GM19397 (cell line): ENCODE results near the gene PBRM1.

ENCODE experiments used
- ATAC-seq: cut with Tn5 transposase; IDR thresholded peaks from one replicate; pipeline ENCODE4 v1.9.1; 2021; ENCODE audit warnings: mild to moderate bottlenecking, moderate library complexity; ENCODE audit not compliant: unreplicated experiment

PBRM1 gene

DNA sequence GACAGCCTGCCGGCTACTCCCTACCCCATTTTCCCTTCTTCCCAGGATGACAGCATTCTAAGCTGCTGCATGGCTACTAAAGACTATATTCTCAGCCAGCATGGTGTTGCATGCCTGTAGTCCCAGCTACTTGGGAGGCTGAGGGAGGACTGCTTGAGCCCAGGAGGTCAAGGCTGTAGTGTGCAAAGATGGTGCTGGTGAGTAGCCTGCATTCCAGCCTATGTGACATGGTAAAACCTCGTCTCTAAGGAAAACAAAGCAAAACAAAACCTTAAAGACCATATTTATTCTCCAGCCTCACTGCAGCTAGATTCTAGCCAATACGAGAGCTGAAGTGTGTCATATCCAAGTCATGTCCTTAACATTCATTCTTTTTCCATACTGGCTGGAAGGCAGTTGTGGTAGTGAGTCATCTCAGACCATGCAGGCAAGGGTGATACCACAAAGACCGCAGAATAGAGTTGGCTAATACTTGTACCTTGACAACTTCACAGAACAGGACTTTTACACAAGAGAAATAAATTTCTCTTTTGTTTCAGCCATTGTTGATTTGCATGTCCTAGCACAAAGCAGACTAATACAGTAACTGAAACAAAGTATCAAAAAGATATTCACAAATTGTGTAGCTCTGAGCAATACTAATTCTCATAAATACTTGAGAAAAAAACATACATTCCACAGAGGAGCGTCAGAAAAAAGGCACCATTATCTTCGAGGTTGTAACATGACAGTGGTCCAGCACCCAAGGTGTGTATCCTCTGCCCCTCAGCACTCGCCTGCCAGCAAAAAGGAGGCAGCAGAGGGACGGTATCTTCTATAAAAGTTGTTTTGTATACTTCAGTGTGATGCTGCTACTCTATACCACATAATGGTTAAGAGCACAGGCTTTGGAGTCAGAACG is 14.8 kb downstream of the PBRM1 start:
- ATAC-seq, result peak; percentile 73

DNA sequence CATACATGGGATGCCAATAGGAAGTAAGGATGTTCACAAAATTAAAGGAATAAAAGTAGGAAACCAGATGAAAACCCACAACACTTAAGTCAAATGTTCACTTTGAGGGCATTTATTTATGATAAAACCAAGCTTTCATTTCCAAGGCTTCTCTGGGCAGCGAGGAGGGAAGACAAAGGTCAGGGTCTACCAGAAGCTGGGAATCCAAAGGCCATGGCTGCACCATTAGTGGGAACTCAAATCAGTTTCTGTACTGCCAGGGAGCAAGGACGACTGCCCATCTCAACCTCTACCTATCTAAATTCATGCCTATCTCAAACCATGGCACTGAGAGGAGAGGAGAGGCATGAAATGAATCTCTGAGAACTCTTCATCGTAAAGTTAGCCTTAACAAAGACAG is 22.6 kb downstream of the PBRM1 start:
- no peak for ATAC-seq

- no peak for ATAC-seq
These were observed 25.7 kb downstream of the PBRM1 start for GRCh38 chr3:52660046-52660445.

DNA sequence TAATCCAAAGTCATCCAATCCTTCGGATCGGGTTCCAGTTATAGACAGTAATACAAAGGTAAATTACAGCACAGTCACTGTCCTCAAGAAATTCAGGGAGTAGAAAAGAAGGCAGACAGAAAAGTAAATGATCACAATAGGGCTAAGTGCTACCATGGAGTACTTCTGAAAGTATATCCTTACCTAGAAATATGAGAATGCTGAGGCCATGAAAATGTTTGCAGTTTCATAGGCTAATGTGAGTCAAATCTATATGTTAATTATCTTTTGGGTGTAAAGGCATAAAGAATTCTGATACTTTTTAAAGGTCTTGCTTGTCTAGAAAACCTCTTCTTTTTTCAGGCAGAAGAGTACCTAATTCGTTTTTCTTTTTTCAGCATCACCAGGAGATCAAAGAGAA is 29.8 kb downstream of the PBRM1 start:
- no peak for ATAC-seq

- ATAC-seq, result no peak
These were observed 34.1 kb downstream of the PBRM1 start for GRCh38 chr3:52651592-52651991.

DNA sequence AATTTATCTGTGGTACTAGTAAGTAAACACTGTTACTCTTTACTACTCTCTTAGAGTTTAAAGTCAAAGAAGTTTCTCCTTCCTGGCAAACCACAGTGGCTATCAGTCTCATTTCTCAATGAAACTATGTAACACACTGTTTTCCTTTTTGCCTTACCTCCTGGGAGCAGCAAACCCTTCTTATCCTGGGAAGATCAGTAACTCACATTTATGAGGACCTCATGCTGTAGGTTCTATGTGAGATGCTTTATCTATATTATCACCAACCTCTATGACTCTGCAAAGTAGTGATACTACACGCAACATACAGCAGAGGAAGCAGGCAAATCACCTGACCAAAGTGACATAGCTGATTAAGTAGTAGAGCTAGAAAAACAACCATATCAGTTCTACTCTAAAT is 35.3 kb downstream of the PBRM1 start:
- ATAC-seq, result no peak

- ATAC-seq, result no peak
These were observed 36.1 kb downstream of the PBRM1 start for GRCh38 chr3:52649461-52650210.

DNA sequence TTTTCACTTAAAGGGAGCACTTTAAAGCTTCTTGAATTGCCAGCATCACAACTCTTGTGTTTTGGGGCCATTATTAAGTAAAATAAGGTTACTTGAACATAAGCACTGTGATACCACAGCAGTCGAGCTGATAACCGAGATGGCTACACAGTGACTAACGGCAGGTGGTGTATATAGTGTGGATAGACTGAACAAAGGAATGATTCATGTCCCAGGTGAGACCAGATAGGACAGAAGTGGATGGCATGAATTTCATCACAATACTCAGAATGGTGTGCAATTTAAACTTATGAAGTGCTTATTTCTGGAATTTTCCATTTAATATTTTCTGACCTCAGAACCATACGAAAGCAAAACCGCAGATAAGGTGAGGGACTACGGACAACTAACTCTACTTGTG is 40.2 kb downstream of the PBRM1 start:
- no peak for ATAC-seq

- ATAC-seq, result no peak
These were observed 49.0 kb downstream of the PBRM1 start for GRCh38 chr3:52636673-52637072.

GRCh38 chr3:52633786-52634185 is 51.9 kb downstream of the PBRM1 start:
- ATAC-seq, result no peak

- no peak for ATAC-seq
These were observed 60.7 kb downstream of the PBRM1 start for GRCh38 chr3:52625041-52625440.

GRCh38 chr3:52623234-52623792 is 62.4 kb downstream of the PBRM1 start:
- no peak for ATAC-seq

- ATAC-seq, result no peak
These were observed 65.1 kb downstream of the PBRM1 start for GRCh38 chr3:52620580-52620979.

- no peak for ATAC-seq
These were observed 70.5 kb downstream of the PBRM1 start for GRCh38 chr3:52615166-52615565.

- no peak for ATAC-seq
These were observed 71.0 kb downstream of the PBRM1 start for GRCh38 chr3:52614689-52615088.

- no peak for ATAC-seq
These were observed 76.3 kb downstream of the PBRM1 start for GRCh38 chr3:52609316-52609815.

DNA sequence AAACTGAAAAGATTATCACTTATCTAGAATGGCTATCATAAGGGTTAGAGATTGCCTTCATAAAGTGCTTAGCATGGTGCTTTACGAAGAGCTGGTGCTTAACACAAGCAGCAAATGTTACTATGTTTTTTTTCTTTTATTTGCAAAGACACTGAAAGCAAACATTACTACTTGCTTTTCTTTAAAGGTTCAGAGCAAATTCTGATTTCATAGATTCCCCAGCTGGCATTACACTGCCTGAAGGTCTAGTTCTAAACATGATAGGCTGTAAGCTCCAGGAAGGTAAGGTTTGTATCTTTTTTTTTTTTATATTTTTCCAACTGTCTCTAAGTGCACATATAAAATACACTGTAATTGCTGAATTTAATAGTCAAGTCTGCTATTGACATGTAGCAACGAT is 77.4 kb downstream of the PBRM1 start:
- no peak for ATAC-seq

- ATAC-seq, result no peak
These were observed 79.2 kb downstream of the PBRM1 start for GRCh38 chr3:52606373-52607085.

DNA sequence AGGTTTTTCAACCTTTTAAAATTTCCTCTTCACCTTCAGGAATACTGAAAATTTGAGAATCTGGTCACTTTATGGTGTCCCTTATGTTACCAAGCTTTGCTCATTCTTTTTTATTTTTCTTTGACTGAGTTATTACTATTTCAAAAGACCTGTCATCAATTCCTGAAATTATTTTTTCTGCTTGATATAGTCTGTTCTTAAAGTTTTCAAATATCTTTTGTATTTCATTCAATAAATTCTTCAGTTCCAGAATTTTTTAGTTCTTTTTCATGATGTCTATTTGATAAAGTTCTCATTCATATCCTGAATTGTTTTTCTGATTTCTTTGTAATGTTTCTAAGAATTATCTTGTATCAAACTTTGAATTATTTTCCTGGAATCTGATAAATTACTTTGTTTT is 85.5 kb downstream of the PBRM1 start:
- no peak for ATAC-seq

DNA sequence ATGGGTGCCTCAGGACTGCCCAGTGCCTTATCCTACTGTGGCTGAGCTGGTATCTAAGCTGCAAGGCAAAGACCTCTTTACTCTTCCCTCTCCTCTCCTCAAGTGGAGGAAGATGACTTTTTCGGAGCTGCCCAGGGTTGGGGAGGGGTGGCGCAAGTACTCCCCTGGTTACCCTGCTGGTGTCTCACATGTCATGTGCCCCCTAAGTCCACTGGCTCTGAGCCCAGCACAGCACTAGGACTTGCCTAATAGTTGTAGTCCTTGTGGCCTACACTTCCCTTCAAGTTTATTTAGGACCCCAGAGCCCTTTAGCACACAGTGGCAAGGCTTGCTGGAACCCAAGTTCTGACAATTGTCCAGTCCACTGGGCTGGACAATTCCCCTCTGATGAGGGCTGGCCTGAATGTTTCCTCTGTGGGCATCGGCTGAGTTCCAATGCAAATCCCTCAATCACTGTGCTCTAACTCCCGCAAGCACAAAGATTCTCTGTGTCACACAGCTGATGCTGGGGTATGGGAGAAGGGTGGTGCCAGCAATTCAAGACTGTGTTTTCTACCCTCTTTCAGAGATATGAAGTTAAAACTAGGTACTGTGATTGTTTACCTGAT is 89.0 kb downstream of the PBRM1 start:
- ATAC-seq, result no peak

DNA sequence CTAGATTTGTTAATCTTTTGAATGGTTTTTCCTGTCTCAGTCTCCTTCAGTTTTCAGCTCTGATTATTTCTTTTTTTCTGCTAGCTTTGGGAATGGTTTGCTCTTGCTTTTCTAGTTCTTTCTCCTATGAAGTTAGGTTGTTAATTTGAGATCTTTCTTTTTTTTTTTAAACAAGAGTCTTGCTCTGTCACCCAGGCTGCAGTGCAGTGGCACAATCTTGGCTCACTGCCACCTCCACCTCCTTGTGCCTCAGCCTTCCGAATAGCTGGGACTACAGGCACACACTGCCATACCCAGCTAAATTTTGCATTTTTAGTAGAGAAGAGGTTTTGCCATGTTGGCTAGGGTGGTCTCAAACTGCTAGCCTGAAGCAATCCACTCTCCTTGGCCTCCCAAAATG is 92.6 kb downstream of the PBRM1 start:
- ATAC-seq, result no peak
